OCI-LY3 (cell line): ENCODE data around the gene PCDHGA12.

Source experiments
- H2AFZ ChIP-seq: fragments of 200-600, 300-600 bp; shearing (Covaris generic); 2 replicates; pipeline ENCODE4 v1.6.0; 2014; ENCODE audit warnings: antibody characterized with exemption, low read depth, low read length
- H3K27ac ChIP-seq: fragments of 200-600, 300-600 bp; sonication (generic); 2 replicates; pipeline ENCODE4 v1.5.1; 2014; ENCODE audit warnings: mild to moderate bottlenecking, low read length, moderate library complexity, mixed read lengths
- H3K27me3 ChIP-seq: fragments of 200-600, 300-600 bp; sonication (generic); 2 replicates; pipeline ENCODE4 v1.6.1; 2014; ENCODE audit warnings: low read depth, low read length, mixed read lengths
- H3K36me3 ChIP-seq: fragments of 200-600, 300-600 bp; sonication (generic); replicated peaks from 2 replicates; pipeline ENCODE3; 2014; ENCODE audit warnings: low read depth, low read length, mixed read lengths
- H3K4me1 ChIP-seq: fragments of 300-600, 200-600 bp; sonication (generic); 2 replicates; pipeline ENCODE4 v1.6.1; 2014; ENCODE audit warnings: low read length, mixed read lengths
- H3K4me2 ChIP-seq: fragments of 200-600, 300-600 bp; sonication (generic); 2 replicates; pipeline ENCODE4 v1.6.1; 2014; ENCODE audit warnings: low read length, mixed read lengths
- H3K4me3 ChIP-seq: fragments of 300-600, 200-600 bp; sonication (generic); 2 replicates; pipeline ENCODE4 v1.5.1; 2014; ENCODE audit warnings: antibody characterized with exemption, mild to moderate bottlenecking, low read length, moderate library complexity
- H3K79me2 ChIP-seq: fragments of 300-600, 200-600 bp; shearing (Covaris generic); 2 replicates; pipeline ENCODE4 v1.6.1; 2014; ENCODE audit warnings: mild to moderate bottlenecking, low read length, mixed read lengths
- H3K9ac ChIP-seq: fragments of 300-600, 200-600 bp; shearing (Covaris generic); 2 replicates; pipeline ENCODE4 v1.6.0; 2014; ENCODE audit warnings: mild to moderate bottlenecking, low read length, moderate library complexity
- H3K9me3 ChIP-seq: fragments of 200-600, 300-600 bp; shearing (Covaris generic); 2 replicates; pipeline ENCODE4 v1.6.1; 2014; ENCODE audit warnings: low read length, mixed read lengths; ENCODE audit not compliant: insufficient read depth
- H4K20me1 ChIP-seq: fragments of 200-600, 300-600 bp; sonication (generic); 2 replicates; pipeline ENCODE4 v1.6.1; 2016; ENCODE audit warnings: low read length, mixed read lengths; ENCODE audit not compliant: insufficient read depth
- EZH2phosphoT487 ChIP-seq: fragments of 200-600 bp; shearing (Covaris generic); IDR thresholded peaks from 2 replicates; pipeline ENCODE4 v1.6.1; 2018; ENCODE audit warnings: antibody characterized with exemption, mixed run types, low read depth
- TF ChIP-seq, protein P1 (sequence below): fragments of 200-600, 300-600 bp; sonication (generic); IDR thresholded peaks from 2 replicates; pipeline ENCODE4 v1.5.1; 2014; ENCODE audit warnings: antibody characterized with exemption, low read length, low read depth

Gene PCDHGA12

DNA sequence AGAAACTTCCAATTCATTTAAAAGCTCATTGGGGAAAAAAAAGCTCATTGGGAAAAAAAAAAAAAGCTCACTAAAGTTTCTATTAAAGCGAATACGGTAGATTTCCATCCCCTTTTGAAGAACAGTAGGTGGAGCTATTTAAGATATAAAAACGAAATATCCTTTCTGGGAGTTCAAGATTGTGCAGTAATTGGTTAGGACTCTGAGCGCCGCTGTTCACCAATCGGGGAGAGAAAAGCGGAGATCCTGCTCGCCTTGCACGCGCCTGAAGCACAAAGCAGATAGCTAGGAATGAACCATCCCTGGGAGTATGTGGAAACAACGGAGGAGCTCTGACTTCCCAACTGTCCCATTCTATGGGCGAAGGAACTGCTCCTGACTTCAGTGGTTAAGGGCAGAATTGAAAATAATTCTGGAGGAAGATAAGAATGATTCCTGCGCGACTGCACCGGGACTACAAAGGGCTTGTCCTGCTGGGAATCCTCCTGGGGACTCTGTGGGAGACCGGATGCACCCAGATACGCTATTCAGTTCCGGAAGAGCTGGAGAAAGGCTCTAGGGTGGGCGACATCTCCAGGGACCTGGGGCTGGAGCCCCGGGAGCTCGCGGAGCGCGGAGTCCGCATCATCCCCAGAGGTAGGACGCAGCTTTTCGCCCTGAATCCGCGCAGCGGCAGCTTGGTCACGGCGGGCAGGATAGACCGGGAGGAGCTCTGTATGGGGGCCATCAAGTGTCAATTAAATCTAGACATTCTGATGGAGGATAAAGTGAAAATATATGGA is at the start of gene PCDHGA12:
TSS of gene PCDHGA12 (plus strand) at position 176 of the 782 bp plus-strand sequence. CDS start at position 429, 253 bp downstream.
- no peaks in the 10 kb centered on the region for H4K20me1 ChIP-seq
- H3K4me3 ChIP-seq, result no peak within 1 kb of the TSS
- H3K36me3 ChIP-seq, result no peaks in the 10 kb centered on the region
- H3K9me3 ChIP-seq, result no peaks in the 10 kb centered on the region
- no peak within 1 kb of the TSS for H2AFZ ChIP-seq
- H3K27me3 ChIP-seq, result no peaks in the 10 kb centered on the region
- no peaks in the 10 kb centered on the region for H3K79me2 ChIP-seq
- TF ChIP-seq, protein P1, sequence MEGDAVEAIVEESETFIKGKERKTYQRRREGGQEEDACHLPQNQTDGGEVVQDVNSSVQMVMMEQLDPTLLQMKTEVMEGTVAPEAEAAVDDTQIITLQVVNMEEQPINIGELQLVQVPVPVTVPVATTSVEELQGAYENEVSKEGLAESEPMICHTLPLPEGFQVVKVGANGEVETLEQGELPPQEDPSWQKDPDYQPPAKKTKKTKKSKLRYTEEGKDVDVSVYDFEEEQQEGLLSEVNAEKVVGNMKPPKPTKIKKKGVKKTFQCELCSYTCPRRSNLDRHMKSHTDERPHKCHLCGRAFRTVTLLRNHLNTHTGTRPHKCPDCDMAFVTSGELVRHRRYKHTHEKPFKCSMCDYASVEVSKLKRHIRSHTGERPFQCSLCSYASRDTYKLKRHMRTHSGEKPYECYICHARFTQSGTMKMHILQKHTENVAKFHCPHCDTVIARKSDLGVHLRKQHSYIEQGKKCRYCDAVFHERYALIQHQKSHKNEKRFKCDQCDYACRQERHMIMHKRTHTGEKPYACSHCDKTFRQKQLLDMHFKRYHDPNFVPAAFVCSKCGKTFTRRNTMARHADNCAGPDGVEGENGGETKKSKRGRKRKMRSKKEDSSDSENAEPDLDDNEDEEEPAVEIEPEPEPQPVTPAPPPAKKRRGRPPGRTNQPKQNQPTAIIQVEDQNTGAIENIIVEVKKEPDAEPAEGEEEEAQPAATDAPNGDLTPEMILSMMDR, result no peak
- no peak for TF ChIP-seq EZH2phosphoT487
- no peak within 1 kb of the TSS for H3K27ac ChIP-seq
- H3K4me2 ChIP-seq, result no peak within 1 kb of the TSS
- H3K9ac ChIP-seq, result no peak within 1 kb of the TSS
- no peaks in the 10 kb centered on the region for H3K4me1 ChIP-seq

DNA sequence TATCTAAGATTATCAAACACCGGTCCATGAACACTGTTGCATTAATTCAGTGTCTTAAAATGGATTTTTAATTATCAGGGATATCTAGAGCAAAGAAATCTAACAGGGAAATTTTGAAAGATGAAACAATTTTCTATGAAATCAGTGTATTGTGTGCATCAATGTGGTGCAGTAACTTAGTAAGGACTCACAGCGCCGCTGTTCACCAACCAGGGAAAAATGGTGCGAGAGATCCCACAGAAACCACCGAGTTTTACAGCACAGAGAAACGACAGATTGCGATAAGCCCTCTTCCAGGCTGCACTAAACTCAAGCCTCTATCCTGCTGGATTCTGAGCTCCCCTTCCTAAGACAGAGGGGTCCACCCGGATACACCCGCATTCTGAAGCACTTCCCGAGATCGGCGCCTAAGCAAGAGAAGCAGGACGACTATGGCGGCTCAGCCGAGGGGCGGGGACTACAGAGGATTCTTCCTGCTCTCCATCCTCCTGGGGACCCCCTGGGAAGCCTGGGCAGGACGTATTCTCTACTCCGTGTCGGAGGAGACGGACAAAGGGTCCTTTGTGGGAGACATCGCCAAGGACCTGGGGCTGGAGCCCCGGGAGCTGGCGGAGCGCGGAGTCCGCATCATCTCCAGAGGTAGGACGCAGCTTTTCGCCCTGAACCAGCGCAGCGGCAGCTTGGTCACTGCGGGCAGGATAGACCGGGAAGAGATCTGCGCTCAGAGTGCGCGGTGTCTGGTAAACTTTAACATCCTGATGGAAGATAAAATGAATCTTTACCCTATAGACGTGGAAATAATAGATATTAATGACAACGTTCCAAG is 47.6 kb upstream of the PCDHGA12 start, which contains the start of gene PCDHGA7:
TSS of gene PCDHGA7 (plus strand) at position 274 of the 826 bp plus-strand sequence. CDS start at position 432, 158 bp downstream.
- Histone ChIP-seq H3K9me3 (no peaks in the 10 kb centered on the region), H2AFZ (no peak within 1 kb of the TSS), H3K4me2 (no peak within 1 kb of the TSS), H4K20me1 (no peaks in the 10 kb centered on the region), H3K9ac (no peak within 1 kb of the TSS), H3K27ac (no peak within 1 kb of the TSS), H3K4me3 (no peak within 1 kb of the TSS), H3K36me3 (no peaks in the 10 kb centered on the region), H3K79me2 (no peaks in the 10 kb centered on the region), H3K4me1 (no peaks in the 10 kb centered on the region), H3K27me3 (no peaks in the 10 kb centered on the region)
- TF ChIP-seq, protein P1, result no peak
- no peak for TF ChIP-seq EZH2phosphoT487

DNA sequence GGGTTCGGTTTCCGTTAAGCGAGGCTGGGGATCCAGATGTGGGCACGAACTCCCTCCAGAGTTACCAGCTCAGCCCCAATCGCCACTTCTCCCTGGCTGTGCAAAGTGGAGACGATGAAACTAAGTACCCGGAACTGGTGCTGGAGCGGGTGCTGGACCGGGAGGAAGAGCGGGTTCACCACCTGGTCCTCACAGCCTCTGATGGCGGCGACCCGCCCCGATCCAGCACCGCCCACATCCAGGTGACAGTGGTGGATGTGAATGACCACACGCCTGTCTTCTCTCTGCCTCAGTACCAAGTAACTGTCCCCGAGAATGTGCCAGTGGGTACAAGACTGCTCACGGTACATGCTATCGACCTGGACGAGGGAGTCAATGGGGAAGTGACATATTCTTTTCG is 47.0 kb upstream of the PCDHGA12 start:
- no peak overlapping the region for H3K4me2 ChIP-seq
- no peak overlapping the region for H3K4me3 ChIP-seq
- no peaks in the 10 kb centered on the region for H3K9me3 ChIP-seq
- H3K4me1 ChIP-seq, result no peaks in the 10 kb centered on the region
- no peak overlapping the region for H3K27ac ChIP-seq
- H3K27me3 ChIP-seq, result no peaks in the 10 kb centered on the region
- TF ChIP-seq EZH2phosphoT487, result no peak
- TF ChIP-seq, protein P1, result no peak
- H3K9ac ChIP-seq, result no peak overlapping the region
- no peak overlapping the region for H2AFZ ChIP-seq
- H3K79me2 ChIP-seq, result no peaks in the 10 kb centered on the region
- H3K36me3 ChIP-seq, result no peaks in the 10 kb centered on the region
- H4K20me1 ChIP-seq, result no peaks in the 10 kb centered on the region
